Bronchial epithelial cell (primary cell): ENCODE data around the gene E2F3. TPM values are rescaled to one million over a fixed set of nuclear protein-coding genes. Genes with fewer than 3 reads are reported as not detected.

Experiments
- DNase-seq: peaks from one replicate; pipeline ENCODE4 v3.0.0-alpha.2; 2010; ENCODE audit warnings: low read depth
- FAIRE-seq: peaks from 2 replicates; lab custom pipeline; 2011; peaks lifted over from hg19 to GRCh38; lab: Jason Lieb, UNC
- H3K27me3 ChIP-seq: 2 replicates; pipeline ENCODE4 v1.5.1; 2011; ENCODE audit warnings: low read length; ENCODE audit not compliant: control insufficient read depth, insufficient read depth
- H3K36me3 ChIP-seq: 2 replicates; pipeline ENCODE4 v1.5.1; 2011; ENCODE audit warnings: low read length; ENCODE audit not compliant: control insufficient read depth, insufficient read depth
- H3K4me3 ChIP-seq: 2 replicates; pipeline ENCODE4 v1.5.1; 2011; ENCODE audit warnings: mild to moderate bottlenecking, low read depth, low read length, control low read depth
- total RNA-seq: library from RNA; depleted of rRNA; stranded (reverse); fragments of >200 nt; gene quantifications from 2 replicates; pipeline ENCODE4 v1.2.1, GENCODE V29; 2014
- TF ChIP-seq, protein P1 (sequence below): IDR thresholded peaks from 2 replicates; pipeline ENCODE4 v1.5.1; 2011; ENCODE audit warnings: mild to moderate bottlenecking, moderate library complexity, low read length, control low read depth, inconsistent platforms; ENCODE audit not compliant: insufficient read depth, severe bottlenecking

Gene E2F3
- total RNA-seq, 1 donor from 2014 or later: 2.6 TPM

- no peak for FAIRE-seq
- TF ChIP-seq, protein P1, sequence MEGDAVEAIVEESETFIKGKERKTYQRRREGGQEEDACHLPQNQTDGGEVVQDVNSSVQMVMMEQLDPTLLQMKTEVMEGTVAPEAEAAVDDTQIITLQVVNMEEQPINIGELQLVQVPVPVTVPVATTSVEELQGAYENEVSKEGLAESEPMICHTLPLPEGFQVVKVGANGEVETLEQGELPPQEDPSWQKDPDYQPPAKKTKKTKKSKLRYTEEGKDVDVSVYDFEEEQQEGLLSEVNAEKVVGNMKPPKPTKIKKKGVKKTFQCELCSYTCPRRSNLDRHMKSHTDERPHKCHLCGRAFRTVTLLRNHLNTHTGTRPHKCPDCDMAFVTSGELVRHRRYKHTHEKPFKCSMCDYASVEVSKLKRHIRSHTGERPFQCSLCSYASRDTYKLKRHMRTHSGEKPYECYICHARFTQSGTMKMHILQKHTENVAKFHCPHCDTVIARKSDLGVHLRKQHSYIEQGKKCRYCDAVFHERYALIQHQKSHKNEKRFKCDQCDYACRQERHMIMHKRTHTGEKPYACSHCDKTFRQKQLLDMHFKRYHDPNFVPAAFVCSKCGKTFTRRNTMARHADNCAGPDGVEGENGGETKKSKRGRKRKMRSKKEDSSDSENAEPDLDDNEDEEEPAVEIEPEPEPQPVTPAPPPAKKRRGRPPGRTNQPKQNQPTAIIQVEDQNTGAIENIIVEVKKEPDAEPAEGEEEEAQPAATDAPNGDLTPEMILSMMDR: no peak
- H3K36me3 ChIP-seq: peaks cover 1% of the 10 kb centered on the region
- H3K27me3 ChIP-seq: no peaks in the 10 kb centered on the region
- DNase-seq: no peak
- H3K4me3 ChIP-seq: no peak overlapping the region
Measured at GRCh38 chr6:20441921-20442320, 40.2 kb downstream of the E2F3 start.

DNA sequence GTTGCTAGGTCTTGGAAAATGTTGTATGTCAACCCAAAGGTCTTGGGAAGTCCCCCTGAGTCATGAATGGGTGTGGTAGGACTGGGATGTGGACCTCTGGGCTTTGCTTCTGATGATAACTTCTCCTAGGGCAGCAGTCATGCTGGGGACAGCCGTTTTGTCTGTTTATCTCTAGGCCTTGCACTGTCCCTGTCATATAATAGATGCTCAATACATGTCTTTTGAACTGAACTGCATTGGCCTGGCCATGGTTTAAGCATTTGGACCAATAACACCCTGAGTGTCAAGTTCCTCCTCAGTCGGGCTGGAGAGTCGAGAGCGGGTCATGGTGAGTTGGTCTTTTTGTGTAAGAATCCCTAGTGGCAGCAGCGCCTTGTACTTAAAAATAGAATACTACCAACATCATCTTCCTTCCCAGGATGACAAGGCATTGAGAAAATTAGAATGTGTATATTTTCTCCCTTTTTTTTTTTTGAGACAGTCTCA, 43.1 kb downstream of the E2F3 start:
- no peak for FAIRE-seq
- H3K36me3 ChIP-seq: peaks cover 3% of the 10 kb centered on the region

DNA sequence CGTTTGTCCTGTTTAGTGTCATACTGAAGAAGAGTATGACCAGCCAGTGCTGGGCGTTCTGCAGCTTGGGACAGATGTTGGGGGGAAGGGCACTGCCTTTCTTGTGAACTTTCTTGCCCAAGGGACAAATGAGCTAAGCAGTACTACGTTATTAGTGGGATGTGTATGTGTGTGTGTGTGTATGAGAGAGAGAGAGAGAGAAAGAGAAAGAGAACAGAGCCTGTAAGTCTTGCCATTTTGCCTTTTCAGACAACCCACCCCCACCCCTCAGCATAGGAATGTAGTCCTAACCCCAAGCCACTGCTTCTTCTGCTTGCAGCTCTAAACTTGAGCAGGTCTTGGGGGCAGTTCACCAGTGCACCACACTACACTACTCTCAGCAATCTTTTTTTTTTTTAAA, 45.5 kb downstream of the E2F3 start:
- DNase-seq (no peak), FAIRE-seq (no peak)
- TF ChIP-seq, protein P1: no peak
- Histone ChIP-seq H3K4me3 (no peak overlapping the region), H3K27me3 (no peaks in the 10 kb centered on the region), H3K36me3 (peaks cover 3% of the 10 kb centered on the region)

More for the DNA sequence above, 43.1 kb downstream of the E2F3 start:
- TF ChIP-seq, protein P1: no peak
- DNase-seq: peak; percentile 40
- Histone ChIP-seq H3K27me3 (no peaks in the 10 kb centered on the region), H3K4me3 (no peak overlapping the region)

GRCh38 chr6:20447581-20448132, 46.0 kb downstream of the E2F3 start:
- peaks cover 3% of the 10 kb centered on the region for H3K36me3 ChIP-seq
- TF ChIP-seq, protein P1: no peak
- FAIRE-seq (no peak), DNase-seq (no peak)
- H3K27me3 ChIP-seq: no peaks in the 10 kb centered on the region
- no peak overlapping the region for H3K4me3 ChIP-seq

DNA sequence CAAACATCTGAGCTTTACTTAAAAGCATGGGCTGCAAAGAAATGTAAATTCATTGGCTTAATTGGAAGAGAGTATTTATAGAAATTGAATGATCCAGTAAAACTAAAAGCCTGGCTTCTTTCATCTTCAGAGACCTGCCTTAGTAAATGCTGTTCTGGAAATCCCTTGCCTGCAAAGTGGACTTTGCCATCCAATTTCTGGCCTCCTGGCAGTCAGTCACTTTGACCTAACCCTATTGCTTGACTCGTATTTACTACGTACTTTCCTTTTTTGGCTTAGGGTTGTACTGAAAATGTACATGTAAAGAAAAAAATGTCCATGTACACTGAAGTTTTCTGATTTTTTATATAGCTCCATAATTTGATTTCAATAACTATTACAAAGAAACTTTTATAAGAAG, 47.1 kb downstream of the E2F3 start:
- H3K27me3 ChIP-seq: no peaks in the 10 kb centered on the region
- peaks cover 3% of the 10 kb centered on the region for H3K36me3 ChIP-seq
- FAIRE-seq (no peak), DNase-seq (no peak)
- no peak overlapping the region for H3K4me3 ChIP-seq
- TF ChIP-seq, protein P1: no peak

DNA sequence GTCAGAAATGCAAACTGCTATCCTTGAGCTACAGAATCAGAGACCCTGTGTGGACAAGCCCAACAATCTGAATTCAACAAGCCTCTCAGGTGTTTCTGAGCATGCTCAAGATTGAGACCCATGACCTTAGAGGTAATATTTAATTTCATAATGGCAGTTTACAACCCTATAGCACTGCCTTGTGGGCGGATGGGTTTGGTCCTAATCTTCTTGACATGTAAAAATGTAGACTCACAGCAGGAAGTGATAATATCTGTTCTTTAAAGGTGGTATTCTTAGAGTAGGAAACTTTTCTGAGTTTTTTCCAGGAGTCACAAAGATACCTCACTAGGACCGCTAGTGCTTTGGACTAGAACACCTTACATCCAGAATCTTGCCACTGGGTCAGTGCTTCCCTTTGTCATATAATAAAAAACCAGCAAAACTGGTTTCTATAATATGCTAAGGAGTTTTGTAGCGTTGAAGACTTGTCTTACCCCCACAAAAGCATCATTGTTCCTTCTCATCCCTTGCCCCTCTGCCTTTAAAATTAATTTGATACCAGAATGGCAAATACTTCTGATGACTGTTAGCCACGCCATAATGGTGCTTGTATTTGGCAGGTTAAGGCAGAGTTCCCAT, 52.6 kb downstream of the E2F3 start:
- DNase-seq: no peak
- FAIRE-seq: no peak
- TF ChIP-seq, protein P1: no peak
- no peak overlapping the region for H3K4me3 ChIP-seq
- no peaks in the 10 kb centered on the region for H3K36me3 ChIP-seq
- no peaks in the 10 kb centered on the region for H3K27me3 ChIP-seq
